ENCODE data around the gene RAB7B. TPM values are rescaled to one million over a fixed set of nuclear protein-coding genes. Genes with fewer than 3 reads are reported as not detected.

Gene RAB7B
- total and polyA plus RNA-seq, 9 of the 15 experiments (the other 6 are each of a cell fraction or from before 2014, with no cell fraction given) = 0.03 to 0.29 (median 0.07) TPM; not detected in 4

- Histone ChIP-seq H2AFZ (ENCODE audit: low read depth, low read length) (no peak overlapping the region), H3K4me3 (no peak overlapping the region), H3K27ac (ENCODE audit: extremely low read depth, low read depth, low read length) (no peak overlapping the region), H3K27me3 (ENCODE audit: control insufficient read depth in 2 of 2, insufficient read depth in 2 of 2, low read length in 2 of 2) (peaks cover 22 to 39% of the 10 kb centered on the region in 2 experiments), H3K4me1 (replicated peaks in 1 of 2; ENCODE audit: control insufficient read depth in 2 of 2, insufficient read depth in 2 of 2, low read length in 2 of 2) (peaks cover 0 to 4% of the 10 kb centered on the region in 2 experiments; a peak in 2 of 5 replicates), H3K4me2 (ENCODE audit: insufficient read depth, low read length) (no peak overlapping the region), H3K9ac (ENCODE audit: insufficient read depth in 1 of 2, low read depth in 2 of 2, low read length in 2 of 2) (no peak overlapping the region), H3K79me2 (ENCODE audit: control insufficient read depth, insufficient read depth, low read length) (no peaks in the 10 kb centered on the region), H3K9me1 (ENCODE audit: control insufficient read depth, insufficient read depth, low read length) (no peaks in the 10 kb centered on the region), H4K20me1 (replicated peaks; ENCODE audit: control insufficient read depth, insufficient read depth, low read length) (peaks cover 18% of the 10 kb centered on the region; the same call in 1 of the 2 replicates), H3K36me3 (ENCODE audit: control insufficient read depth, insufficient read depth, low read length) (no peaks in the 10 kb centered on the region), H3K9me3 (replicated peaks; ENCODE audit: control insufficient read depth, insufficient read depth, low read depth, low read length) (no peaks in the 10 kb centered on the region; the same call in 1 of the 2 replicates)
- intact Hi-C loops (cut with micrococcal nuclease) = loop anchor here (5.0 kb wide), 1 partner anchor 386 kb away; no protein-coding TSS in a partner anchor
- CTCF ChIA-PET (ENCODE audit: low intra/inter-chr PET ratio) = interaction anchor here (0.6 to 5.9 kb wide), 3 partner anchors 59 to 239 kb away, joined by 3 to 114 read pairs (median 33); no protein-coding TSS in a partner anchor
- in situ Hi-C loops (cut with MboI) = no loop called here
- FAIRE-seq = no peak
- DNase-seq (ENCODE audit: extremely low read depth in 1 of 4, low spot score in 3 of 4) = no peak
- WGBS (ENCODE audit: insufficient coverage, low coverage, missing lambda C conversion rate) = 0% methylated on average over 7 of the region's 7 CpGs
- ATAC-seq = no peak; the same call in 2 of the 3 replicates
- POLR2A ChIA-PET = interaction anchor here (0.6 to 2.2 kb wide), 2 partner anchors 60 to 375 kb away, joined by 3 to 6 read pairs; no protein-coding TSS in a partner anchor
- BruUV-seq (replicated peaks) = no TSS peak
- TF ChIP-seq ATF2 (CRISPR knock-in tag; IDR thresholded peaks at IDR 0.05) (no peak), ZNF586 (CRISPR knock-in tag; conservative IDR thresholded peaks at IDR 0.05) (no peak), ZNF696 (CRISPR knock-in tag; conservative IDR thresholded peaks at IDR 0.05) (no peak), E2F1 (CRISPR knock-in tag; IDR thresholded peaks at IDR 0.05) (no peak), RB1 (IDR thresholded peaks at IDR 0.05; ENCODE audit: low read depth) (no peak), MCM5 (IDR thresholded peaks at IDR 0.05; ENCODE audit: low read depth) (no peak), ZNF551 (CRISPR knock-in tag; IDR thresholded peaks at IDR 0.05) (no peak), HOXB6 (CRISPR knock-in tag; IDR thresholded peaks at IDR 0.05; ENCODE audit: borderline replicate concordance) (no peak), THAP12 (CRISPR knock-in tag; IDR thresholded peaks at IDR 0.05) (no peak), FOXK1 (CRISPR knock-in tag; IDR thresholded peaks at IDR 0.05; ENCODE audit: borderline replicate concordance) (no peak), ELF4 (CRISPR knock-in tag; IDR thresholded peaks at IDR 0.05) (no peak), BCL6 (CRISPR knock-in tag; IDR thresholded peaks at IDR 0.05) (no peak), KDM1A (IDR thresholded peaks at IDR 0.05) (no peak), ZNF280B (CRISPR knock-in tag; IDR thresholded peaks at IDR 0.05) (no peak), ZNF780A (CRISPR knock-in tag; IDR thresholded peaks at IDR 0.05) (no peak)
Observed at GRCh38 chr1:205978676-205979075, 24.5 kb downstream of the RAB7B start.
